Activated CD8-positive, alpha-beta memory T cell treated with anti-CD3 and anti-CD28 coated beads, Interleukin-2, amount 10 ng/mL, durations not matched to agents 7 days and 5 days (primary cell): Measurements from ENCODE around the gene MSRB1. TPM values are rescaled to one million over a fixed set of nuclear protein-coding genes. Genes with fewer than 3 reads are reported as not detected.

Experiments used
- ATAC-seq: fragments of 150-1000 bp; cut with Tn5 transposase; one replicate; pipeline ENCODE4 v1.10.0; 2021; ENCODE audit warnings: moderate library complexity
- CTCF ChIA-PET: fragments of 350-600 bp; sonication (Branson Sonifier 250); formaldehyde crosslinking; loops from one replicate; lab custom pipeline; 2021; ENCODE audit warnings: antibody characterized with exemption; lab: Charles Lee
- DNase-seq: peaks from one replicate; pipeline ENCODE4 v3.0.0-alpha.2; 2020
- H3K27ac Mint-ChIP-seq: one replicate; pipeline ENCODE4 v1.8.0; 2021; ENCODE audit warnings: mild to moderate bottlenecking, mixed read lengths
- H3K27me3 Mint-ChIP-seq: one replicate; pipeline ENCODE4 v1.8.0; 2021; ENCODE audit warnings: mixed read lengths
- H3K36me3 Mint-ChIP-seq: one replicate; pipeline ENCODE4 v1.8.0; 2021; ENCODE audit warnings: mild to moderate bottlenecking, mixed read lengths
- H3K4me1 Mint-ChIP-seq: one replicate; pipeline ENCODE4 v1.8.0; 2021; ENCODE audit warnings: mixed read lengths
- H3K4me3 Mint-ChIP-seq: one replicate; pipeline ENCODE4 v1.8.0; 2021; ENCODE audit warnings: mild to moderate bottlenecking, moderate library complexity, mixed read lengths
- H3K9me3 Mint-ChIP-seq: one replicate; pipeline ENCODE4 v1.8.0; 2022; ENCODE audit warnings: low read depth, mixed read lengths
- total RNA-seq, 2 experiments: library from RNA; stranded (reverse); gene quantifications; one replicate each; pipeline ENCODE4 v1.2.3, GENCODE V29; 2021

Gene MSRB1
- 10 to 100 TPM; 14.5 to 19.8 TPM for total RNA-seq

- peak; percentile 96 for ATAC-seq
- Mint-ChIP-seq H3K27ac (peak within 1 kb of the TSS; percentile 78), H3K4me1 (peaks cover 26% of the 10 kb centered on the region), H3K9me3 (no peaks in the 10 kb centered on the region), H3K27me3 (no peaks in the 10 kb centered on the region), H3K4me3 (peak within 1 kb of the TSS; percentile 82), H3K36me3 (peaks cover 6% of the 10 kb centered on the region)
- CTCF ChIA-PET = interaction anchor here (0.6 to 1.7 kb wide), 9 partner anchors 10 to 969 kb away, joined by 3 to 9 read pairs (median 4); partner anchors contain the start of genes ECI1, FLYWCH1, NDUFB10 and TBL3
- peak; percentile 100 for DNase-seq
Observed at GRCh38 chr16:1942810-1943726, at the start of gene MSRB1. Gene MSRB1 (minus strand): TSS chr16:1943199. CDS start chr16:1943156, 43 bp downstream.

GRCh38 chr16:1991948-1992703 is 49.1 kb upstream of the MSRB1 start:
- peaks cover 11% of the 10 kb centered on the region for H3K27me3 Mint-ChIP-seq
- DNase-seq = peak; percentile 99
- H3K4me3 Mint-ChIP-seq = peak overlapping the region; percentile 66
- CTCF ChIA-PET = interaction anchor here (1.5 to 4.3 kb wide), 4 partner anchors 9 to 15 kb away, joined by 3 to 42 read pairs (median 6); no protein-coding TSS in a partner anchor
- H3K27ac Mint-ChIP-seq = peak overlapping the region; percentile 49
- peak; percentile 76 for ATAC-seq
- H3K9me3 Mint-ChIP-seq = no peaks in the 10 kb centered on the region
- H3K36me3 Mint-ChIP-seq = peaks cover 6% of the 10 kb centered on the region
- peaks cover 27% of the 10 kb centered on the region for H3K4me1 Mint-ChIP-seq

- Mint-ChIP-seq H3K9me3 (no peaks in the 10 kb centered on the region), H3K4me1 (peaks cover 24% of the 10 kb centered on the region), H3K4me3 (peak overlapping the region; percentile 66), H3K36me3 (peaks cover 4% of the 10 kb centered on the region), H3K27me3 (peaks cover 11% of the 10 kb centered on the region), H3K27ac (peak overlapping the region; percentile 78)
- CTCF ChIA-PET = interaction anchor here (1.5 to 2.2 kb wide), 2 partner anchors 12 to 16 kb away, joined by 3 to 10 read pairs; no protein-coding TSS in a partner anchor
- DNase-seq (no peak), ATAC-seq (no peak)
Observed at GRCh38 chr16:1991588-1991947, 48.6 kb upstream of the MSRB1 start.

- ATAC-seq (peak; percentile 37), DNase-seq (peak; percentile 80)
- H3K4me1 Mint-ChIP-seq = peaks cover 22% of the 10 kb centered on the region
- CTCF ChIA-PET = interaction anchor here (1.0 to 2.2 kb wide), 3 partner anchors 13 to 26 kb away, joined by 3 to 10 read pairs (median 5); partner anchors contain the start of gene RPS2
- peak overlapping the region; percentile 78 for H3K27ac Mint-ChIP-seq
- peaks cover 11% of the 10 kb centered on the region for H3K27me3 Mint-ChIP-seq
- peaks cover 8% of the 10 kb centered on the region for H3K36me3 Mint-ChIP-seq
- H3K4me3 Mint-ChIP-seq = peak overlapping the region; percentile 66
- no peaks in the 10 kb centered on the region for H3K9me3 Mint-ChIP-seq
Observed at GRCh38 chr16:1991135-1991551, 48.1 kb upstream of the MSRB1 start.

- CTCF ChIA-PET = interaction anchor here (1.0 to 2.2 kb wide), 3 partner anchors 13 to 26 kb away, joined by 3 to 10 read pairs (median 5); partner anchors contain the start of gene RPS2
- ATAC-seq (peak; percentile 8), DNase-seq (peak; percentile 72)
- Mint-ChIP-seq H3K27ac (peak overlapping the region; percentile 78), H3K36me3 (peaks cover 8% of the 10 kb centered on the region), H3K9me3 (no peaks in the 10 kb centered on the region), H3K27me3 (peaks cover 11% of the 10 kb centered on the region), H3K4me3 (peak overlapping the region; percentile 66), H3K4me1 (peaks cover 24% of the 10 kb centered on the region)
Observed at GRCh38 chr16:1990351-1991134, 47.5 kb upstream of the MSRB1 start.

GRCh38 chr16:1990101-1990350 is 47.0 kb upstream of the MSRB1 start:
- CTCF ChIA-PET = interaction anchor here (1.0 to 2.2 kb wide), 2 partner anchors 14 to 25 kb away, joined by 5 to 10 read pairs; partner anchors contain the start of gene RPS2
- DNase-seq (no peak), ATAC-seq (no peak)
- Mint-ChIP-seq H3K9me3 (no peaks in the 10 kb centered on the region), H3K27ac (no peak overlapping the region), H3K4me1 (peaks cover 29% of the 10 kb centered on the region), H3K4me3 (no peak overlapping the region), H3K27me3 (peaks cover 11% of the 10 kb centered on the region), H3K36me3 (peaks cover 5% of the 10 kb centered on the region)

- no peak for DNase-seq
Observed at GRCh38 chr16:1989209-1990100, 46.5 kb upstream of the MSRB1 start, which contains the start of gene SYNGR3. Gene SYNGR3 (plus strand): TSS chr16:1989970. CDS start chr16:1990103, 133 bp downstream.

GRCh38 chr16:1987198-1987597 is 44.2 kb upstream of the MSRB1 start:
- Mint-ChIP-seq H3K9me3 (no peaks in the 10 kb centered on the region), H3K36me3 (peaks cover 8% of the 10 kb centered on the region), H3K4me1 (peaks cover 25% of the 10 kb centered on the region), H3K27me3 (peaks cover 22% of the 10 kb centered on the region), H3K27ac (no peak overlapping the region), H3K4me3 (no peak overlapping the region)
- DNase-seq = no peak
- CTCF ChIA-PET = interaction anchor here (1.2 kb wide), 1 partner anchor 17 kb away, joined by 4 read pairs; no protein-coding TSS in a partner anchor
- ATAC-seq = no peak

More at GRCh38 chr16:1989209-1990100, 46.5 kb upstream of the MSRB1 start, which contains the start of gene SYNGR3:
- no peak for ATAC-seq
- peaks cover 11% of the 10 kb centered on the region for H3K27me3 Mint-ChIP-seq
- H3K4me3 Mint-ChIP-seq = peak within 1 kb of the TSS; percentile 66
- peaks cover 34% of the 10 kb centered on the region for H3K4me1 Mint-ChIP-seq
- no peaks in the 10 kb centered on the region for H3K9me3 Mint-ChIP-seq
- peaks cover 8% of the 10 kb centered on the region for H3K36me3 Mint-ChIP-seq
- CTCF ChIA-PET = no interaction called here
- H3K27ac Mint-ChIP-seq = peak within 1 kb of the TSS; percentile 78

GRCh38 chr16:1985466-1986150 is 42.6 kb upstream of the MSRB1 start:
- H3K27ac Mint-ChIP-seq = no peak overlapping the region
- no peak for ATAC-seq
- DNase-seq = no peak
- H3K27me3 Mint-ChIP-seq = peaks cover 38% of the 10 kb centered on the region
- H3K36me3 Mint-ChIP-seq = peaks cover 8% of the 10 kb centered on the region
- CTCF ChIA-PET = interaction anchor here (1.0 to 4.5 kb wide), 5 partner anchors 14 to 170 kb away, joined by 3 to 22 read pairs (median 3); partner anchors contain the start of genes TBL3 and TRAF7
- peak overlapping the region; percentile 83 for H3K4me3 Mint-ChIP-seq
- H3K9me3 Mint-ChIP-seq = no peaks in the 10 kb centered on the region
- peaks cover 13% of the 10 kb centered on the region for H3K4me1 Mint-ChIP-seq

GRCh38 chr16:1984347-1985225 is 41.6 kb upstream of the MSRB1 start:
- ATAC-seq (peak; percentile 37), DNase-seq (no peak)
- Mint-ChIP-seq H3K27me3 (peaks cover 48% of the 10 kb centered on the region), H3K4me1 (peaks cover 13% of the 10 kb centered on the region), H3K9me3 (no peaks in the 10 kb centered on the region), H3K27ac (peak overlapping the region; percentile 36), H3K36me3 (peaks cover 8% of the 10 kb centered on the region), H3K4me3 (peak overlapping the region; percentile 83)
- CTCF ChIA-PET = interaction anchor here (1.0 to 4.5 kb wide), 8 partner anchors 13 to 171 kb away, joined by 3 to 22 read pairs (median 5); partner anchors contain the start of genes RPS2, TBL3 and TRAF7
